GM10248 (cell line): Measurements from ENCODE around the gene EGFLAM.

Experiments
- CTCF ChIA-PET: fragments of 300-600 bp; sonication (Branson Sonifier 250); formaldehyde crosslinking; extraction: SDS; loops from one replicate; lab custom pipeline; 2021; ENCODE audit warnings: antibody characterized with exemption; lab: Yijun Ruan, JAX
- POLR2A ChIA-PET: fragments of 350-650 bp; sonication (Branson Sonifier 250); formaldehyde crosslinking; extraction: SDS; loops from one replicate; lab custom pipeline; 2020; ENCODE audit warnings: antibody characterized with exemption; lab: Yijun Ruan, JAX
- DNase-seq: peaks from one replicate; pipeline ENCODE4 v3.0.0; 2012; ENCODE audit errors: extremely low spot score
- TF ChIP-seq, protein P1 (sequence below): IDR thresholded peaks from 2 replicates; pipeline ENCODE4 v1.5.1; 2012; ENCODE audit warnings: mild to moderate bottlenecking, low read depth; ENCODE audit errors: extremely low read depth, missing control alignments, control extremely low read depth

Gene EGFLAM

GRCh38 chr5:38316544-38317224 is 58.3 kb downstream of the EGFLAM start:
- TF ChIP-seq, protein P1, sequence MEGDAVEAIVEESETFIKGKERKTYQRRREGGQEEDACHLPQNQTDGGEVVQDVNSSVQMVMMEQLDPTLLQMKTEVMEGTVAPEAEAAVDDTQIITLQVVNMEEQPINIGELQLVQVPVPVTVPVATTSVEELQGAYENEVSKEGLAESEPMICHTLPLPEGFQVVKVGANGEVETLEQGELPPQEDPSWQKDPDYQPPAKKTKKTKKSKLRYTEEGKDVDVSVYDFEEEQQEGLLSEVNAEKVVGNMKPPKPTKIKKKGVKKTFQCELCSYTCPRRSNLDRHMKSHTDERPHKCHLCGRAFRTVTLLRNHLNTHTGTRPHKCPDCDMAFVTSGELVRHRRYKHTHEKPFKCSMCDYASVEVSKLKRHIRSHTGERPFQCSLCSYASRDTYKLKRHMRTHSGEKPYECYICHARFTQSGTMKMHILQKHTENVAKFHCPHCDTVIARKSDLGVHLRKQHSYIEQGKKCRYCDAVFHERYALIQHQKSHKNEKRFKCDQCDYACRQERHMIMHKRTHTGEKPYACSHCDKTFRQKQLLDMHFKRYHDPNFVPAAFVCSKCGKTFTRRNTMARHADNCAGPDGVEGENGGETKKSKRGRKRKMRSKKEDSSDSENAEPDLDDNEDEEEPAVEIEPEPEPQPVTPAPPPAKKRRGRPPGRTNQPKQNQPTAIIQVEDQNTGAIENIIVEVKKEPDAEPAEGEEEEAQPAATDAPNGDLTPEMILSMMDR = no peak
- POLR2A ChIA-PET = no interaction called here
- CTCF ChIA-PET = interaction anchor here (1.3 kb wide), 1 partner anchor 14 kb away, joined by 3 read pairs; no protein-coding TSS in a partner anchor
- DNase-seq = no peak

- CTCF ChIA-PET = no interaction called here
Measured at GRCh38 chr5:38317868-38318267, 59.5 kb downstream of the EGFLAM start.

GRCh38 chr5:38319491-38319890 is 61.1 kb downstream of the EGFLAM start:
- CTCF ChIA-PET = interaction anchor here (1.1 to 1.5 kb wide), 2 partner anchors 10 to 63 kb away, joined by 3 read pairs; no protein-coding TSS in a partner anchor
- TF ChIP-seq, protein P1 = no peak
- POLR2A ChIA-PET = no interaction called here
- no peak for DNase-seq

More at GRCh38 chr5:38317868-38318267, 59.5 kb downstream of the EGFLAM start:
- DNase-seq = no peak
- TF ChIP-seq, protein P1 = no peak
- POLR2A ChIA-PET = no interaction called here

DNA sequence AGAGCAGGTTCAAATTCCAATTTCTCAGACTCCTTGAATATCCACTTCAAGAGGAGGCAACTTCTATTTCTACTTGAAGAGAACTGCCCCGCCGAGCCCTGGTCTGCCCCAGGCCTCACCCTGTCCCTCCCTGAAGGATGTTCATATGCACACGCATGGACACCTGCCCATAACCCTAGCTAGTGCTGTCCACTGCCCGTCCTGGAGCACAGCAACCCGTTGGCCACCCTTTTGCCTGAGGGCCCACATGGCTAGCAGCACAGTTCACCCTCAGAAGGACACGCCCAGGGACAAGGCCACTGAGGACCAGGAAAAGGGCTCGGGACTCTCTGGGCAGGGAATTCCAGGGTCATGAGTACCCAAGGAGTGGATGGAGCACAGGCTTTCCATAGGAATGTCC is 63.6 kb downstream of the EGFLAM start:
- no peak for DNase-seq
- POLR2A ChIA-PET = no interaction called here
- TF ChIP-seq, protein P1 = no peak
- CTCF ChIA-PET = no interaction called here

DNA sequence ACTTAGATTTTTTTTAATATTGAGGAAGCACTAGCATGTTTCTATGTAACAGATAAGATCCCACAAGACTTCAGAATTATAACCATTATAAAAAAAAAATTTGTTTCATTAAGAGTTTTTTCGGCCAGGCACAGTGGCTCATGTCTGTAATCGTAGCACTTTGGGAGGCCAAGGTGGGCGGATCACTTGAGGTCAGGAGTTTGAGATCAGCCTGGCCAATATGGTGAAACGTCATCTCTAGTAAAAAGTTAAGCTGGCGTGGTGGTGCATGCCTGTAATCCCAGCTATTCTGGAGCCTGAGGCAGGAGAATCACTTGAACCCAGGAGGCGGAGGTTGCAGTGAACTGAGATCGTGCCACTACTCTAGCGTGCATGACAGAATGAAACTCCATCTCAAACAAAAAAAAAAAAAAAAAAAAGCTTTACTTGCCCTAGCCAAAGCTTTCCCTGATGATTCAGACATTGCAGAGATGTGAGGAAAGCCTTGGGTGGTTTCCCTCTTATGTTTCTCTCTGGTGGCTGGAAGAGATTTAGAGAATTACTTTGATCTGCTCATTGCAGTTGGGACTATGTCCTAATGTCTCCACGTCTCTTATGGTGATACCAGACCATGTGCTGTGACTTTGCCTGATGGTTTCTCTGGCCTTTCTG is 65.4 kb downstream of the EGFLAM start:
- TF ChIP-seq, protein P1 = no peak
- ChIA-PET CTCF (no interaction called here), POLR2A (no interaction called here)
- no peak for DNase-seq

GRCh38 chr5:38329132-38329715 is 70.9 kb downstream of the EGFLAM start:
- no peak for DNase-seq
- POLR2A ChIA-PET = no interaction called here
- CTCF ChIA-PET = interaction anchor here (1.4 kb wide), 1 partner anchor 9 kb away, joined by 3 read pairs; no protein-coding TSS in a partner anchor
- TF ChIP-seq, protein P1 = no peak
